GM21360 (cell line): ENCODE data around the gene DLX3.

Experiments
- ATAC-seq: cut with Tn5 transposase; IDR thresholded peaks from one replicate; pipeline ENCODE4 v1.9.1; 2021; ENCODE audit warnings: mild to moderate bottlenecking, moderate library complexity; ENCODE audit not compliant: unreplicated experiment

The DLX3 gene

DNA sequence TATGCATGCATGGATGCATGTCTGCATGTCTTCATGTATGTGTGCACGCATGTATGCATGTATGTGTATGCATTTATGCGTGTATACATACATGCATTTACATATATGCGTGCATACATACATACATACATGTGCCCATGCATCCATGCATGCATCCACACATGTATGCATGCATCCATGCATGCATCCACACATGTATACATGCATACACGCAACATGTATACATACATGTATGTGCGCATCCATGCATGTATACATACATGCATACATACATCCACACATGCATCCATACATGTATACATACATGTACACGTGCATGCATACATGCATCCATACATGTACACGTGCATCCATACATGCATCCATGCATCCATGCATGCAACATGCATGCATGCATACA lies 29.8 kb upstream of the DLX3 start:
- no peak for ATAC-seq

DNA sequence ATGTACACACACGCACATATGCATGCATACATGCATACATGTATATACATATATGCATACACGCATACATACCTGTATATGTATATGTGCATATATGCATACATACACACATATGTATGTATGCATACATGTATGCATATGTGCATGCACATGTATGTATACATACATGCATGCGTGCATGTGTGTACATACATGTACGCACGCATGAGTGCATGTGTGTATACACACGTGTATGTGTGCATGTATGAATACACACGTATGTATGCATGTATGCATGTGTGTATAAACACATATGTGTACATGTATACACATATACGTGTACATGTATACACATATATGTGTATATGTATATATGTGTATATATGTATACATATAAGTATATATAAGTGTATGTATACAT lies 28.5 kb upstream of the DLX3 start:
- ATAC-seq: no peak

DNA sequence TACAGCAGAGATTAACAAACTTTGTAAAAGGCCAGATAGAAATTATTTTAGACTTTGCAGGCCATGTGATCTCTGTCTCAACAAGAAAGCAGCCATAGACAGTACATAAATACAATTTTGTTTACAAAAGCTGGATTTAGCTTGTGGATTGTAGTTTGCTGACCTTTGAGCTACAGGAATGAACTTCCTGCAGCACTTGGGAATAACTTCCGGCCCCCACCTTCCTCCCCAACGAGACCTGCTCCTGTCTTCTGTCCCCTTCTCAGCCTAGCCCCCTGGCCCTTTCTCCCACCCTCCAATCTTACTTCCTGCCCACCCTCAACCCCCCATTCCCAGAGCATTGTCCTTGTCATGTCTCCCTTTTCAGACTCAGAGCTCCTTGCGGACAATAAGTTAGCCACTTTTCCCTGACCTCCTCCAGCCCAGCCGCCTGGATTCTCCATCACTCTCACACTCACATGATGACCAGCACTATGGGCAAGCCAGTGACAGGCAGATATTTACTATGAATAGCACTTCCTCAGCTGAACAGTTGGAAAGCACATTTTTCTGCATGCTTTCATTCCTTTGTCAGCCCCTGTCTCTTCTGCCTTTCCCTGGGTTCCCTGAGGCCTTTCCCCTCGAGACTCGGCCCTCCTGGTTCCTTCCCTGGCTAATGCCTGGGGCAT lies 27.6 kb upstream of the DLX3 start:
- ATAC-seq: no peak

DNA sequence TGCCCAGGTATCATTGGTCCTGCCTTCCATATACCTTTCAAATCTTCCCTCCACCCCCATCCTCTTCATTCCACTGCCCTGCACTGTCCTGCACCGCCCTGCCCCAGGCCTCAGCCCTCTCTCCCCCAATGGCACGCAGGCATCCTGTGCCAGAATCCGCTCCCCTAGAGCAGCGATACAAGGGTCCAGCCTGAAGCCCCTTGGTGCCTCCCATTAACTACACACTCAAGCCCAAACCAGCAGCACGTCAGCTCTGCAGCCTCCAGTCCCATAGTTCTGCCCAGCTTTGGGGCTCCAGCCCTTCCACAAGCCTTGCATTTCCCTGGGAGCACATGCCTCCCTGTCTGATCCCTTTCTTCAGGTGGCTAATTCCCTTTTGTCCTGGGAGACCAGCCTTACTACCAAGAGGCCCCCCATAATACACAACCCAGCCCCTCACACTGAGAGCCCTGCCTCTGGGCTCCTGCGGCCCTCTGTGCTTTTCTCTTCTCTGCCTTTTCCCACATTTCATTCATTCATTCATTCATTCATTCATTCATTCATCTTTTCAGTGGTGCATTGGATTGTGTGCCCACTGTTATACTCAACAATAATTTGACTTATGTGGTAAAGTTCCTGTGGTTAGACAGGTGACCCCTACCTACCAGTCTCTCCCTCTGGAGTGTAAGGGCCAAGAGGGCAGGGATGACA lies 26.8 kb upstream of the DLX3 start:
- no peak for ATAC-seq

DNA sequence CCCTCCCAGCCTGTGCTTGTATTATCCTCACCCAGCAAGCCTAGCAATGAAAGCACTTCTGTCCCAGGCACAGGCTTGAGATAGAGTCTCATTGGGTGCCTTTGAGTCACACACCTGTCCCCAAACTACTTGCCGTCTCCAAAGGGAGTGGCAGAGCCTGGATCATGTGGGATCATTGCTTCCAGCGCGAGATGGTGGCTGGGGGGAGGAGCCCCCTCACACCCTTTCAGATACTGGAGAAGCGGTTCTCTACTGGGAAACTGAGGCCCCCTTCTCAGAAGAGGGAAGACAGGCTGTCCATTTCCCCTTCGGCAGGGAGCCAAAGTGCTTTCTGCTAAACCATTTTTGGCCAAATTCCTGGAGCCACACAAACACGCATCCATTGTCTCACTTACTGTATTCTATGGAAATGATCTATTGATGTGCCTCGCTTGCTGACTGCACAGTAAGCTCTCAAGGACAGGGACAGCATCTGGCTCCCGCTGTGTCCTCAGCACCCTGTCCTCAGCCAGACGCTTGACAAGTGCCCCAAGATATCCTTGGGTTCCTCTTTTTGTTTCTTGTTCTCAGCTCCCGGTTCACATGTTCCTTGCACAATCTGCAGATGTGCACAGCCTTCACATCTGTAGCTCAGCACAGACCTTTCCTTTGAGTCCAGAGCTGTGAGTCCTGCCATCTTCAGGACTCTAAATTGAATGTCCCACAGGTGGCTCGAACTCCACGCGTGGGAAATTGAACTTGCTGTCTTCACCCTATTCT lies 26.0 kb upstream of the DLX3 start:
- ATAC-seq: no peak

DNA sequence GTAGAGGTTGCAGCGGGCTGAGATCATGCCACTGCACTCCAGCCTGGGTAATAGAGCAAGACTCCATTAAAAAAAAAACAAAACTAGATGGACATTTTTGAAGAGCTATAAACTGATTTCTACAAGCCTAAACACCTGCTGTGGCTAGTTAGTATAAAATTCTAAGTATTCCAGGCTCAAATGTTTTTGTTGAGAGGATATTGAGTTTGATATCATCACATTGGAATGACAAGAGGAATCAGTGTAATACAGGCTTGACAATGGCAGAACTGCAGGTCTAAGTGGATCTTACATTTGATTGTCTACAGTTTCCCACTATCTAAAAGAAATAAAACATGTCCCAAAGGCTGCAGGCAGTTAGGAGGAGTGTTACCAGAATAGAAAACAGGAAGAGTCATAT lies 23.9 kb upstream of the DLX3 start:
- ATAC-seq: no peak

DNA sequence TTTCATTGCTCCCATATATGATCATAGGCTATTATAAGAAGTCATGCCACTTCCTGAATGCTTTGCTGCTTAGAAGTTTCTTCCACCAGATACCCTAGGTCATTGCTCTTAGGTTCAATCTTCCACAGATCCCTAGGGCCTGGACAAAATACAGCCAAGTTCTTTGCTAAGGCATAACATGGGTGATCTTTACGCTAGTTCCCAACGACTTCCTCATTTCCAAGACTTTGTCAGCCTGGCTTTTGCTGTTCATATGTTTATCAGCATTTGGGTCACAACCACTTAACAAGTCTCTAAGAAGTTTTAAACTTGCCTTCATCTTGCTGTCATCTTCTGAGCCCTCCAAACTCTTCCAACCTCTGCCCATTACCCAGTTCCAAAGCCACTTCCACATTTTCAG lies 20.1 kb upstream of the DLX3 start:
- no peak for ATAC-seq

DNA sequence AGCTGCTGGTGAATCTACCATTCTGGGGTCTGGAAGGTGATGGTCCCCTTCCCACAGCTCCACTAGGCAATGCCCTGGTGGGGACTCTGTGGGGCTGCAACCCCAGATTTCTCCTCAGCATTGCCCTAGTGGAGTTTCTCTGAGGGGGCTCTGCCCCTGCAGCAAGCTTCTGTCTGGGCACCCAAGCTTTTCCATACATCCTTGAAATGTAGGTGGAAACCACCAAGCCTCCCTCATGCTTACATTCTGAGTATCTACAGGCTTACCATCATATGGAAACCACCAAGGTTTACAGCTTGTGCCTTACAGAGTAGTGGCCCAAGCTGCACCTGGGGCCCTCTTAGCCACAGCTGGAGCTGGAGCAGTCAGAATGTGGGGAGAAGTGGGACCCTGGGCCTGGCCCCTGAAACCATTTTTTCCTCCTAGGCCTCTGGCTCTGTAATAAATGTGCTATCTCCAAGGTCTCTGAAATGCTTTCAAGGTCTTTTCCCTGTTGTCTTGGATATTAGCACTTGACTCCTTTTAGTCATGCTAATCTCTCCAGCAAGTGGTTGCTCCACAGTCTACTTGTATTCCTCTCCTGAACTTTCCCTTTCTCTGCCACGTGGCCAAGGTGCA lies 19.6 kb upstream of the DLX3 start:
- ATAC-seq: no peak

DNA sequence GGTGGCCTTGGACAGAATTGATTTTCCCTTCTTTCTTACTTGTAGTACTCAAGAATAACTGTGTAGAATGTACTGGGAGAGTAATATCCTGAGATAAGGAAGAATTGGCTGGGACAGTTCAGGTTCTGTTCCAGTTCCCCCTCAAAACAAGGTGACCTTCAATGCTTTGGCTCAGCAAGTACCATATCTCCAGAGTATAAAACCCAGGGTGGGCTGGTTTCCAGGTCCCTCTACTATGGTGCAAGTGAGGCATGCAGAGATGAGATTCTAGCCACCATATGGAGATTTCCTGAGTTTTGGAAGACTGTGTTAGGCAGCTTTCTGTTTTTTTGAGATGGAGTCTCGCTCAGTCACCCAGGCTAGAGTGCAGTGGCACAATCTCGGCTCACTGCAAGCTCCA lies 18.1 kb upstream of the DLX3 start:
- ATAC-seq: no peak

DNA sequence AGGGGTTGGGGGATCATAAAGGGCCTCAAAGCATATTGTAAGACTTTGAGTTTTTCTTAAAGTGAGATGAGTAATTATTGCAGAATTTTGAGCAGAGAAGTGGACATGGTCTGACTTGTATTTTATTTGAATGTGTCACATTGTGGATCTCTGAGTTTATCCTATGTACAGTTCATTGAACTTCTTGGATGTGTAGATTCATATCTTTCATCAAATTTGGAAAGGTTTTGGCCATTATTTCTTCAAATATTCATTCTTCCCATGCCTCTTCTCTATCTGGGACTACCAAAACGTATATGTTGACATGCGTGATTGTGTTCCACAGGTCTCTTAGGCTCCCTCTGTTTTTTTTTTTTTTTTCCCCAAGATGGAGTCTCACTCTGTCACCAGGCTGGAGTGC lies 14.3 kb upstream of the DLX3 start:
- ATAC-seq: no peak

DNA sequence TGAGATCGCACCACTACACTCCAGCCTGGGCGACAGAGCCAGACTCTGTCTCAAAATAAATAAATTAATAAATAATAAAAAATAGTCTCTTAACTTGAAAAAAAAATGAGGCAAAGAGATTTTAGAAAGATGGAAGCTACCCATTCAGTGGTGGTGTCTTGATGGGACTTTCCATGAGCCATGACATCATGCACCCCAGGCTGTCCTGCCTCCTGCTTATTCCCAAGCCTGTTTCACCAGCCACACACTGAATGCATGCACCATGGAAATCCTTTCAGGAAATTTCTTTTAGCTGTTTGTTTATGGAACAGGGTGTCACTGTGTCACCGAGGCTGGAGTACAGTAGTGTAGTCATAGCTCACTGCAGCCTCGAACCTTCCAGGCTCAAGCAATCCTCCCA lies 8.9 kb upstream of the DLX3 start:
- ATAC-seq: no peak

DNA sequence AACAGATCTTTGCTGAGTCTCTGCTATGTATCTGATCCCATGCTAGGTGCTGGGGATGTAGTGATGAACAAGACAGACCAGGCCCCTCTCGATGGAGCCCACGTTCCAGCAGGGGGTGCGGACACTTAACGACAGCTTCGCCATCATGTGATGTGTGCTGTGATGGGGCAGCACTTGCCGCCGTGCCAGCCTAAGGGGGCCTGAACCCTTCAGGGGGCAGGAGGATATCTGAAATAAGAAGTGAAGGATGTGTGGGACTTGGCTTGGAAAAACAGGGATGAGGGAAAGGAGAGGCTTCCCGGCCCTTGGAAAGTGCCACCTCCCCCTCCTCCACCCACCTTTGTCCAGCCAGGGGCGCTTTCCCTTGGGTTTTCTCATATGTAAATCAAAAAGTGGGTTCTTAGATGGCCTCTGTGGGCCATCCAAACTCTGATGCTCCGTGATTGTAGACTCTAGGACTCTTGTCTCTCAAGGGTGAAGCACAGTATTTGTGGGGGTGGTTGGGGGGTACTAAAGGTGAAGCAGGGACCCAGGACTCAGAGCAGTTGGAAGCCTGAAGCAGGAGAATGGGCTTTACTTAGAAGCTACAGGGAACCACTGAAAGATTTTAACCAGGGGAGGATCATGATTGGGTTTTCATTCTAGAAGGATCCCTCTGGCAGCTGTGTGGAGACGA lies 4.0 kb upstream of the DLX3 start:
- ATAC-seq: no peak

DNA sequence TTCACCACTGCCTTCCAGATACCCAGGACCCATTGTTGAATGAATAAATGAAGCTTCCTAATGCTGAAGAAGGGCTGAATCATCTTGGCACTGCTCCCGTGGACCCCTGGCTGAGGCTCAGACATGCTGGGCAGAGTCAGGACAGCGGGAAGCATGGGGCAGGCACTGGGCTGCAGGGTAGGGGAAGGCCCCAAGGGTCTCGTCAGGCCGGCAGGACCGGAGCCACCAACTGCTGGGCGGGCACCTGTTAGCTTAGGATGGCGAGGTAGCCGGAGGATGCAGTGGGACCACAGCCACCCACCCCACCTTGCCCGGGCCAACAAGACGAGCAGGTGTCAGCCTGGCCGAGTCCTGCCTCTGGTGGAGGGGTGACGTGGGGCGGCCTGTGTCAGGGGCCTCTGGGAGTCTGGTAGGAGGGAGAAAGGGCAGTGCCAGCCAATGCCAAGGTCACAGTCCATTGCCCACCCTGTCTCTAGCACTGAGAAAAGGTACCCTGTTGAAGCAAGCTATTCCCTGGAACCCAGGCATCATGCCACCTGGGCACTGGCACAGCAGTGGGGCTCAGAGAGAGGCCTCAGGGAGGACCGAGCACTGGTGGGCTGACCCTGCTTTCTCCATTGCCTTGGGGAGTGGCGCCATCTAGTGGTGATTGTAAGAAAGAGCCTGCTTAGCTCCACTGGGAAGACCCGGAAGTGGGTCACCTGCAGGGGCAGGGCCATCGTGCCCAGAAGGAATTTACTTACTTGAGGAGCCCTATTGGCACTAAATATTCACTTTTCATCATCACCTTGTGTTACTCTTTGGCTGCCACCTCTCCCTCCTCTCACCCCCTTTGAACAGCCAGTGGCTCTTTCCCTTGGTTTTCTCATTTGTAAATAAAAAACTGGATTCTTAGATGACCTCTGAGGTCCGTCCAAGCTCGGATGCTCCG lies 3.0 kb upstream of the DLX3 start:
- no peak for ATAC-seq

DNA sequence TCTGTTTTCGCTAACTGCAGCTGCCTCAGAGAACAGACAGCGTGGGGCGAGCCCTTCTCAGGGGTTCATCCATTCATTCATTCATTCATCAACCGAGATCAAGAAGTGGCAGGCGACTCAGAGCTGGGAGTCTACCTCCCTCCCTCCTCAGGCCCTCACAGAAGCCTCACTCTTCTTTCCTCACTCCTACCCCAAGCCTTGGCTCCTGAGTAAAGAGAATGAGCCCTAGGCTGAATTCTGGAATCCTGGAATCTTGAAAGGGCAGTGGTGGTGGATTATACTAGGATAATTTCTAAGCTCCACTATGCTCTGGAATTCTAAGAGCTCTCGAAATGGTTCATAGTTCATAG lies 2.3 kb upstream of the DLX3 start:
- ATAC-seq: no peak

DNA sequence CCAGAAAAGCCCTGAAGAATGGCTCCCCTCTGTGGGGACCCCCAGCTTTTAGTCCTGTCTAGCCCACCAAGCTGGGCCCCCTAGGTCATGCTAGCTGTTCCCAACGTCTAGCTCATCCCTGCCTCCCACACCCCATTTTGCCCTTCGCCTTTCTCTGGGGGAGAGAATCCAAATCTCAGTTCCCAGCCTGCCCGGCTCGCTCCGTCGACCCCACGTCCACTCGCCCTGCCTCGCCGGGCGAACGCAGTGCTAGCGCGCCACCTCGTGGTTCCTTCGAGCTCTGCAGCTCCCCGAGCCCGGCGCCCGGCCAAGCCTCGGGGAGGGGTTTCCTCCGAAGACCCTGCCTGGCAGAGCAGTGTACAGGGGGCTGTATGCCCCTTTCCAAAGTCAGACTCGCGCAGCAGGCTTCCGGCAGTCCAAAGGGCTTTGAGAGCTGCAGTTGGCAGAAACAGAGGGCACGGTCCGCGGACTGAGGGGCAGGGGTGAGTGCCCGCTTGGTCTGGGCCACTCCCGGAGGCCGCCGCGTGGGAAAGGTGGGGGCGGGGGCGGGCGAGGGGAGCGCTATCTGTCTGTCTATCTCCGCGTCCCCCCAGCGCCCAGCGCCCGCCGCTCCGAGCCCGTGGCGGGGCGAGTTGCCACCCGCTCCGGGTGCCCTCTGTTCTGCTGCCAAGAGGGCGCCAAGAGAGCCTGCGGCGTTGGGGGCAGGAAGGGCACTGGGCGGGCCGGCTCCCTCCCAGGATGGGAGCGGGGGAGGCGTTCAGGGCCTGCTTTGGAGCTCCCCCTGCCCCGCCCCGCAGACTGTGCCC lies 1.7 kb upstream of the DLX3 start:
- ATAC-seq: no peak

DNA sequence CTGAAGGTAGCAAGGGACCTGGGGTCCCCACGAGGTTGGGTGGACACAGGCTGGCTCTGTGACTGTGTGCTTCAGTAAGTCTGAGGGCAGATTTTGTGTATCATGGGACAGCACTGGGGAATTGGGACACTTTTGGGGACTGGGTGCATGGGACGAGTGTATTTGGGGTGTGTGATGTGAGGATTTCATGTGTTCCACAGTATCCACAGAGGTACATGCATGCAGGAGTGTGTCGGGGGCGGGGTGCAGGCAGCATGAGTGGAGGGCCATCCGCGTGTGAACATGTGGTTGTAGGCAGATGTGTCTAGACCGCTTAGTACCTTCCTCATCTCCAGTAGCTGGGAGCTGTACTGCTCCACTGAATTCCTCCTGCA lies 1.1 kb upstream of the DLX3 start:
- no peak for ATAC-seq

DNA sequence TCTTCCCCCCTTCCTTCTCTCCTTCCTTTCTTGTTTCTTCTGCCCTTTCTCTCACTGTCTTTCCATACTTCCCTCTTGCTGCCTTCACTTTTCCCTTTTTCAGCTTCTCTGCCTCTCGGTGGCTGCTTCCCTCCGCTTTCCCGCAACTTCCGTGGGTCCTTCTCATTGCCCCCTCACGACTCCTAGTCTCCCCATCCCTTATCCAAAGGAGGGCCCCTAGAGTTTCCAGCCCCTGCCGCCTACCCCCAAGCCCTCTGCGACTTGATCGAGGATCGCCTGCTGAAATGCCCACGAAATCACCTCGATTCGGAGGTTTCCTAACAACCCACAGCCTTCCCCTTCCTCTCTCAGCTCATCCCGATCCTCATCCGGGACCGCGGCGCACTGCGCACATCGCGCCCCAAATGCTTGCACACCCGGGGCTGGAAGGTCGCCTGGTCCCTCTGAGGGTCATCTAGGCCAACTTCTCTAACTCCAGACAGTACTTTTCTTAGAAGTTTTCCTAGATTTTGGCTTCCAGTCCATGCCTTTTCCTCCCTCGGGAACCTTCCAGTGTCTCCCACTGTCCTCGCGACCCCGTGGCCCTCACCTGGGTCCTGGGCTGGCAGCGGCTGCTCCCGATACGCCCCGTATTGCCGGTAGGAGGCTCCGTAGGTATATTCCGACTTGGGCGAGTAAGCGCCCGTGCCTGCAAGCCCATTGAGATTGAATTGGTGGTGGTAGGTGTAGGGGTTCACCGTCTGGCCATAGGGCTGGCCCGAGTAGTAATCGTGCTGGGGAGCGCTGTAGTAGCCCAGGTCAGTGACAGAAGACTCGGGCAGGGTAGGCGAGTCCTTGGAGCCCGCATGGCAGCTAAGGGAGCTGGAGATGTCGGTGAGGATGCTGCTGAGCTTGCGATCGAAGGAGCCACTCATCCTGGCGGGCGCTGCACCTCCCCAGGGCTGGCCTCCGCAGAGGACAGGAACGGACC lies 654 bp downstream of the DLX3 start:
- ATAC-seq: no peak

DNA sequence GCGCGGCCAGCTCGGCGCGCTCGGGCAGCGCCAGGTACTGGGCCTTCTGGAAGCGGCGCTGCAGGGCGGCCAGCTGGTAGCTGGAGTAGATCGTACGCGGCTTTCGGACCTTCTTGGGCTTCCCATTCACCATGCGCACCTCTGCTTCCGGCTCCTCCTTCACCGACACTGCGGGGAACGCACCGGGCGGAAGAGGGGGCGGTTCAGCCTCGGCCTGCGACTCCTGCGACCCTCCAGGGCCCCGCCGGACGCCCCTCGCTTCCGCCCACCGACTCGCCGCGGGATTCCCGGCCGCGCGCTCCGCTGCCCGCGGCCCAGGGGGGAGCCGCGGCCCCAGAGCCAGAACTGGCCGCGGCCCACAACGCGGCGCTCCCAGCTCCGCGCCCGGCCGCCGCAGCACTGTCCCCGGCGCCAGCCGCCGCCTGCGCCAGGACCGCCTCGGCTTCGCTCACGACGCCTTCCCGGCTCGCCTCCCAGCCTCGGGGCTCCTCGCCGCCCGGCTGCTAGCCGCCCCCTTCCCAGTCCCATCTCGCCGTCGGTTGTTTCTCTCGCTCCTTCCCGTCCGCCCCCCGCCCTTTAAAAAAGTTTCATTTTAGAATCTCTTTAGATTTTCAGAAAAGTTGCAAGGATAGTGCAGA lies 1.5 kb downstream of the DLX3 start:
- ATAC-seq: no peak
